Gastrocnemius medialis (tissue), 4 donors: ENCODE measurements around the gene CNTN2.

Experiments used
- CTCF ChIP-seq, 5 experiments: fragments of 450-650 bp in 3 of 5; fragments of 200-600 bp in 2 of 5; sonication (generic) in 2 of 5; IDR thresholded peaks in 4 of 5; conservative IDR thresholded peaks in 1 of 5; 1 replicate in 4 of 5; 2 replicates in 1 of 5; pipeline ENCODE4 v1.5.1; 2016 to 2019; ENCODE audit warnings: antibody characterized with exemption in 5 of 5, mild to moderate bottlenecking in 3 of 5, moderate library complexity in 3 of 5
- POLR2A ChIP-seq, 2 donors: fragments of 450-650 bp; IDR thresholded peaks; one replicate each; pipeline ENCODE4 v1.6.1; 2017; ENCODE audit warnings: antibody characterized with exemption in 2 of 2, mild to moderate bottlenecking in 2 of 2, moderate library complexity in 2 of 2

GRCh38 chr1:205020466-205020865 lies 22.5 kb upstream of the CNTN2 start:
- TF ChIP-seq CTCF (IDR thresholded peaks at IDR 0.05 in 4 of 5, conservative IDR thresholded peaks at IDR 0.05 in 1 of 5), result no peak
- no peak for TF ChIP-seq POLR2A (IDR thresholded peaks at IDR 0.05)
